ENCODE data around the gene ARMH2.
"Not testable (repeated sequence)": the region's sequence is repeated elsewhere in the genome, so short reads cannot be mapped to it uniquely, and the experiment has no call there.

Gene ARMH2

GRCh38 chr6:24766680-24767462 is 31.8 kb downstream of the ARMH2 start:
- ChIA-PET POLR2A (no interaction called here), CTCF (interaction anchor here (0.8 to 2.8 kb wide), 11 partner anchors 8 to 220 kb away, joined by 3 to 10 read pairs (median 3); no protein-coding TSS in a partner anchor)
- no peaks in the 10 kb centered on the region for H3K36me3 ChIP-seq (ENCODE audit: control insufficient read depth in 4 of 4, insufficient read depth in 4 of 4, low read length in 3 of 4)
- WGBS (ENCODE audit: insufficient coverage), result 34% methylated on average over 4 of the region's 9 CpGs
- no peaks in the 10 kb centered on the region for H3K4me1 ChIP-seq (ENCODE audit: control extremely low read depth in 1 of 4, control insufficient read depth in 4 of 4, insufficient read depth in 4 of 4, low read length in 3 of 4)
- H3K9me3 ChIP-seq (ENCODE audit: control extremely low read depth in 1 of 5, control insufficient read depth in 4 of 5, insufficient read depth in 2 of 5, low read depth in 1 of 5, low read length in 4 of 5), result no peaks in the 10 kb centered on the region
- DNase-seq, result peak; percentile 50 to 65 (median 63)
- H3K27ac ChIP-seq (ENCODE audit: insufficient read depth in 1 of 2, low read depth in 1 of 2, low read length in 2 of 2, poor library complexity in 1 of 2, severe bottlenecking in 2 of 2), result no peak overlapping the region
- H3K4me3 ChIP-seq (ENCODE audit: control insufficient read depth in 1 of 7, extremely low read depth in 1 of 7, insufficient read depth in 4 of 7, low read depth in 2 of 7, low read length in 6 of 7), result no peak overlapping the region
- no peaks in the 10 kb centered on the region for H3K27me3 ChIP-seq (replicated peaks in 2 of 5; ENCODE audit: control insufficient read depth in 4 of 5, insufficient read depth in 5 of 5, low read length in 4 of 5)

- DNase-seq; POLR2A ChIA-PET; H3K9me3 ChIP-seq (ENCODE audit: control extremely low read depth in 1 of 5, control insufficient read depth in 4 of 5, insufficient read depth in 2 of 5, low read depth in 1 of 5, low read length in 4 of 5); H3K36me3 ChIP-seq (ENCODE audit: control insufficient read depth in 4 of 4, insufficient read depth in 4 of 4, low read length in 3 of 4); H3K4me3 ChIP-seq (ENCODE audit: control insufficient read depth in 1 of 7, extremely low read depth in 1 of 7, insufficient read depth in 4 of 7, low read depth in 2 of 7, low read length in 6 of 7); H3K4me1 ChIP-seq (ENCODE audit: control extremely low read depth in 1 of 4, control insufficient read depth in 4 of 4, insufficient read depth in 4 of 4, low read length in 3 of 4); H3K27ac ChIP-seq (ENCODE audit: insufficient read depth in 1 of 2, low read depth in 1 of 2, low read length in 2 of 2, poor library complexity in 1 of 2, severe bottlenecking in 2 of 2); H3K27me3 ChIP-seq (replicated peaks in 2 of 5; ENCODE audit: control insufficient read depth in 4 of 5, insufficient read depth in 5 of 5, low read length in 4 of 5): not testable (repeated sequence)
- CTCF ChIA-PET, result interaction anchor here (1.0 to 2.8 kb wide), 7 partner anchors 21 to 219 kb away, joined by 3 to 10 read pairs (median 6); no protein-coding TSS in a partner anchor
- WGBS (ENCODE audit: insufficient coverage), result 95% methylated on average over 4 of the region's 26 CpGs
These were observed 32.7 kb downstream of the ARMH2 start for GRCh38 chr6:24765968-24766367.

GRCh38 chr6:24764833-24765828 is 33.6 kb downstream of the ARMH2 start:
- POLR2A ChIA-PET, result interaction anchor here (0.6 kb wide), 1 partner anchor 214 kb away, joined by 7 read pairs; no protein-coding TSS in a partner anchor
- WGBS (ENCODE audit: insufficient coverage), result 96% methylated on average over 14 of the region's 20 CpGs
- H3K9me3 ChIP-seq (ENCODE audit: control extremely low read depth in 1 of 5, control insufficient read depth in 4 of 5, insufficient read depth in 2 of 5, low read depth in 1 of 5, low read length in 4 of 5); DNase-seq; H3K4me1 ChIP-seq (ENCODE audit: control extremely low read depth in 1 of 4, control insufficient read depth in 4 of 4, insufficient read depth in 4 of 4, low read length in 3 of 4); H3K27me3 ChIP-seq (replicated peaks in 2 of 5; ENCODE audit: control insufficient read depth in 4 of 5, insufficient read depth in 5 of 5, low read length in 4 of 5); H3K36me3 ChIP-seq (ENCODE audit: control insufficient read depth in 4 of 4, insufficient read depth in 4 of 4, low read length in 3 of 4); H3K4me3 ChIP-seq (ENCODE audit: control insufficient read depth in 1 of 7, extremely low read depth in 1 of 7, insufficient read depth in 4 of 7, low read depth in 2 of 7, low read length in 6 of 7); H3K27ac ChIP-seq (ENCODE audit: insufficient read depth in 1 of 2, low read depth in 1 of 2, low read length in 2 of 2, poor library complexity in 1 of 2, severe bottlenecking in 2 of 2): not testable (repeated sequence)
- CTCF ChIA-PET, result interaction anchor here (0.8 to 2.8 kb wide), 5 partner anchors 20 to 184 kb away, joined by 3 to 9 read pairs (median 4); no protein-coding TSS in a partner anchor

GRCh38 chr6:24763578-24763977 is 35.1 kb downstream of the ARMH2 start:
- Histone ChIP-seq H3K4me1 (ENCODE audit: control extremely low read depth in 1 of 4, control insufficient read depth in 4 of 4, insufficient read depth in 4 of 4, low read length in 3 of 4) (no peaks in the 10 kb centered on the region), H3K36me3 (ENCODE audit: control insufficient read depth in 4 of 4, insufficient read depth in 4 of 4, low read length in 3 of 4) (no peaks in the 10 kb centered on the region), H3K27ac (ENCODE audit: insufficient read depth in 1 of 2, low read depth in 1 of 2, low read length in 2 of 2, poor library complexity in 1 of 2, severe bottlenecking in 2 of 2) (no peak overlapping the region), H3K27me3 (replicated peaks in 2 of 5; ENCODE audit: control insufficient read depth in 4 of 5, insufficient read depth in 5 of 5, low read length in 4 of 5) (no peaks in the 10 kb centered on the region), H3K4me3 (ENCODE audit: control insufficient read depth in 1 of 7, extremely low read depth in 1 of 7, insufficient read depth in 4 of 7, low read depth in 2 of 7, low read length in 6 of 7) (no peak overlapping the region), H3K9me3 (ENCODE audit: control extremely low read depth in 1 of 5, control insufficient read depth in 4 of 5, insufficient read depth in 2 of 5, low read depth in 1 of 5, low read length in 4 of 5) (no peaks in the 10 kb centered on the region)
- whole genome bisulfite sequencing (ENCODE audit: insufficient coverage), result 83% methylated on average over 1 of the region's 3 CpGs
- DNase-seq, result no peak
- POLR2A ChIA-PET, result no interaction called here
- CTCF ChIA-PET, result interaction anchor here (0.9 kb wide), 1 partner anchor 13 kb away, joined by 4 read pairs; no protein-coding TSS in a partner anchor

GRCh38 chr6:24761851-24762250 is 36.9 kb downstream of the ARMH2 start:
- peaks cover 0 to 4% (median 0%) of the 10 kb centered on the region in 4 experiments for H3K4me1 ChIP-seq (ENCODE audit: control extremely low read depth in 1 of 4, control insufficient read depth in 4 of 4, insufficient read depth in 4 of 4, low read length in 3 of 4)
- no peaks in the 10 kb centered on the region for H3K9me3 ChIP-seq (ENCODE audit: control extremely low read depth in 1 of 5, control insufficient read depth in 4 of 5, insufficient read depth in 2 of 5, low read depth in 1 of 5, low read length in 4 of 5)
- no peaks in the 10 kb centered on the region for H3K27me3 ChIP-seq (replicated peaks in 2 of 5; ENCODE audit: control insufficient read depth in 4 of 5, insufficient read depth in 5 of 5, low read length in 4 of 5)
- H3K4me3 ChIP-seq (ENCODE audit: control insufficient read depth in 1 of 7, extremely low read depth in 1 of 7, insufficient read depth in 4 of 7, low read depth in 2 of 7, low read length in 6 of 7), result no peak overlapping the region
- DNase-seq, result no peak
- H3K27ac ChIP-seq (ENCODE audit: insufficient read depth in 1 of 2, low read depth in 1 of 2, low read length in 2 of 2, poor library complexity in 1 of 2, severe bottlenecking in 2 of 2), result no peak overlapping the region
- POLR2A ChIA-PET, result no interaction called here
- H3K36me3 ChIP-seq (ENCODE audit: control insufficient read depth in 4 of 4, insufficient read depth in 4 of 4, low read length in 3 of 4), result no peaks in the 10 kb centered on the region
- CTCF ChIA-PET, result interaction anchor here (1.0 to 1.9 kb wide), 4 partner anchors 13 to 193 kb away, joined by 3 to 5 read pairs (median 4); no protein-coding TSS in a partner anchor

- Histone ChIP-seq H3K9me3 (ENCODE audit: control extremely low read depth in 1 of 5, control insufficient read depth in 4 of 5, insufficient read depth in 2 of 5, low read depth in 1 of 5, low read length in 4 of 5) (no peaks in the 10 kb centered on the region), H3K27me3 (replicated peaks in 2 of 5; ENCODE audit: control insufficient read depth in 4 of 5, insufficient read depth in 5 of 5, low read length in 4 of 5) (no peaks in the 10 kb centered on the region), H3K36me3 (ENCODE audit: control insufficient read depth in 4 of 4, insufficient read depth in 4 of 4, low read length in 3 of 4) (no peaks in the 10 kb centered on the region), H3K4me3 (ENCODE audit: control insufficient read depth in 1 of 7, extremely low read depth in 1 of 7, insufficient read depth in 4 of 7, low read depth in 2 of 7, low read length in 6 of 7) (no peak overlapping the region), H3K4me1 (ENCODE audit: control extremely low read depth in 1 of 4, control insufficient read depth in 4 of 4, insufficient read depth in 4 of 4, low read length in 3 of 4) (peaks cover 0 to 4% (median 0%) of the 10 kb centered on the region in 4 experiments), H3K27ac (ENCODE audit: insufficient read depth in 1 of 2, low read depth in 1 of 2, low read length in 2 of 2, poor library complexity in 1 of 2, severe bottlenecking in 2 of 2) (no peak overlapping the region)
- CTCF ChIA-PET, result interaction anchor here (1.0 to 1.9 kb wide), 4 partner anchors 12 to 192 kb away, joined by 3 to 5 read pairs (median 4); no protein-coding TSS in a partner anchor
- POLR2A ChIA-PET, result no interaction called here
- WGBS (ENCODE audit: insufficient coverage), result 95% methylated on average over 11 of the region's 17 CpGs
- no peak for DNase-seq
These were observed 37.4 kb downstream of the ARMH2 start for GRCh38 chr6:24761193-24761835.
